ENCODE data around the gene PRICKLE3. TPM values are rescaled to one million over a fixed set of nuclear protein-coding genes. Genes with fewer than 3 reads are reported as not detected.
"Not testable (repeated sequence)": the region's sequence is repeated elsewhere in the genome, so short reads cannot be mapped to it uniquely, and the experiment has no call there.

Gene PRICKLE3
- total RNA-seq, 1 donor from 2014 or later, result 13.5 TPM

DNA sequence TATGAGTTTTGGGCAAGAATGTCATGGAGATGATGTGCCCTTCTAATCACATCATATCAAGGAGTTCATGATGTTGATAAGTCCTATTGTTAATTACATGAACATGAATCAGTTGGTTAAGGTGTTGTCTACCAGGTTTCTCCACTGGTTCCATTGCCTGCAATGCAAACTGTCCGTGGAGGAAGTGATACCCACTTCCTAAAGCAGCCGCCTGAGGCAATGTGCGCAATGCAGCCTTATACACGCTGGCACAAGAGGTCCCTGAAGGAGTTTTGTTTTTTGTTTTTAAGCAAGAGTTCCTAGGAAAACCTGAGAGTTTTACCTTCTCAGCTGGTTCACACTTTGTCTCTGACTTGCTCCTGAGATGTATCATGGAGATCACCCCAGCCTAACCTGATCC lies 56.7 kb downstream of the PRICKLE3 start:
- H3K36me3 Mint-ChIP-seq, result peaks cover 1% of the 10 kb centered on the region
- TF ChIP-seq, protein P1, sequence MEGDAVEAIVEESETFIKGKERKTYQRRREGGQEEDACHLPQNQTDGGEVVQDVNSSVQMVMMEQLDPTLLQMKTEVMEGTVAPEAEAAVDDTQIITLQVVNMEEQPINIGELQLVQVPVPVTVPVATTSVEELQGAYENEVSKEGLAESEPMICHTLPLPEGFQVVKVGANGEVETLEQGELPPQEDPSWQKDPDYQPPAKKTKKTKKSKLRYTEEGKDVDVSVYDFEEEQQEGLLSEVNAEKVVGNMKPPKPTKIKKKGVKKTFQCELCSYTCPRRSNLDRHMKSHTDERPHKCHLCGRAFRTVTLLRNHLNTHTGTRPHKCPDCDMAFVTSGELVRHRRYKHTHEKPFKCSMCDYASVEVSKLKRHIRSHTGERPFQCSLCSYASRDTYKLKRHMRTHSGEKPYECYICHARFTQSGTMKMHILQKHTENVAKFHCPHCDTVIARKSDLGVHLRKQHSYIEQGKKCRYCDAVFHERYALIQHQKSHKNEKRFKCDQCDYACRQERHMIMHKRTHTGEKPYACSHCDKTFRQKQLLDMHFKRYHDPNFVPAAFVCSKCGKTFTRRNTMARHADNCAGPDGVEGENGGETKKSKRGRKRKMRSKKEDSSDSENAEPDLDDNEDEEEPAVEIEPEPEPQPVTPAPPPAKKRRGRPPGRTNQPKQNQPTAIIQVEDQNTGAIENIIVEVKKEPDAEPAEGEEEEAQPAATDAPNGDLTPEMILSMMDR (IDR thresholded peaks at IDR 0.05; ENCODE audit: unreplicated experiment), result no peak
- DNase-seq (ENCODE audit: low spot score in 2 of 2, unreplicated experiment in 2 of 2), result no peak
- no peak overlapping the region for H3K4me3 Mint-ChIP-seq
- H3K4me1 Mint-ChIP-seq, result no peaks in the 10 kb centered on the region
- H3K27me3 Mint-ChIP-seq (ENCODE audit: low read depth), result no peaks in the 10 kb centered on the region
- H3K27ac Mint-ChIP-seq, result no peak overlapping the region
- H3K9me3 Mint-ChIP-seq, result peaks cover 4% of the 10 kb centered on the region

- not testable (repeated sequence) for H3K9me3 Mint-ChIP-seq; H3K4me3 Mint-ChIP-seq; H3K36me3 Mint-ChIP-seq; H3K27ac Mint-ChIP-seq; DNase-seq (ENCODE audit: low spot score in 2 of 2, unreplicated experiment in 2 of 2); H3K27me3 Mint-ChIP-seq (ENCODE audit: low read depth); H3K4me1 Mint-ChIP-seq
Observed at GRCh38 chrX:49127742-49128258, 58.4 kb downstream of the PRICKLE3 start.

Other genes with a start within 250 kb of the PRICKLE3 start
- 64.4 to 66.0 TPM (median 64.5 TPM) in 3 replicates for gene OTUD5, start 228.8 kb downstream of the PRICKLE3 start, total RNA-seq
- gene KCND1, start 214.5 kb downstream of the PRICKLE3 start, total RNA-seq, result 5.1 to 6.1 TPM (median 5.6 TPM) in 3 replicates
- gene GRIPAP1, start 184.1 kb downstream of the PRICKLE3 start, total RNA-seq, result 64.4 to 69.7 TPM (median 68.4 TPM) in 3 replicates
- 52.5 to 54.2 TPM (median 53.2 TPM) in 3 replicates for gene TFE3, start 143.0 kb downstream of the PRICKLE3 start, total RNA-seq
- 33.5 to 35.1 TPM (median 33.7 TPM) in 3 replicates for gene CCDC120, start 127.4 kb downstream of the PRICKLE3 start, total RNA-seq
- gene PRAF2, start 112.4 kb downstream of the PRICKLE3 start, total RNA-seq, result 30.5 to 32.0 TPM (median 31.7 TPM) in 3 replicates
- 48.6 to 59.9 TPM (median 53.2 TPM) in 3 replicates for gene WDR45, start 106.5 kb downstream of the PRICKLE3 start, total RNA-seq
- gene GPKOW, start 62.6 kb downstream of the PRICKLE3 start, total RNA-seq, result 16.4 to 18.2 TPM (median 17.2 TPM) in 3 replicates
- gene MAGIX, start 23.6 kb downstream of the PRICKLE3 start, total RNA-seq, result 6.3 to 7.1 TPM (median 6.4 TPM) in 3 replicates
- 37.5 to 38.1 TPM (median 37.8 TPM) in 3 replicates for gene PLP2, start 14.5 kb downstream of the PRICKLE3 start, total RNA-seq
- 0.27 to 0.33 TPM (median 0.32 TPM) in 3 replicates for gene SYP, start 13.8 kb upstream of the PRICKLE3 start, total RNA-seq
- gene CACNA1F, start 47.0 kb upstream of the PRICKLE3 start, total RNA-seq, result 0.32 to 0.75 TPM (median 0.47 TPM) in 3 replicates
- gene CCDC22, start 49.1 kb upstream of the PRICKLE3 start, total RNA-seq, result 15.4 to 17.5 TPM (median 15.7 TPM) in 3 replicates
- gene FOXP3, start 78.3 kb upstream of the PRICKLE3 start, total RNA-seq, result 0.27 to 0.34 TPM (median 0.32 TPM) in 3 replicates
- gene PPP1R3F, start 83.4 kb upstream of the PRICKLE3 start, total RNA-seq, result 8.9 to 11.4 TPM (median 9.6 TPM) in 3 replicates
- gene GAGE10, start 117.3 kb upstream of the PRICKLE3 start, total RNA-seq, result not detected in 3 replicates
- gene GAGE12J, start 135.7 kb upstream of the PRICKLE3 start, total RNA-seq, result not detected in 3 replicates
- gene GAGE13, start 145.2 kb upstream of the PRICKLE3 start, total RNA-seq, result not detected in 3 replicates

All from mesothelial cell of epicardium (in vitro differentiated cells).